Right atrium auricular region (tissue), 2 donors: ENCODE measurements around the gene AFF4. TPM values are rescaled to one million over a fixed set of nuclear protein-coding genes. Genes with fewer than 3 reads are reported as not detected.
A peak's percentile ranks its signal among the peaks of the same experiment; 100 is the strongest.

ENCODE experiments used
- DNase-seq: peaks from one replicate; pipeline ENCODE4 v3.0.0-alpha.2; 2019; ENCODE audit warnings: low spot score
- H3K27ac ChIP-seq, 2 donors: fragments of 200-600 bp; sonication (generic); 1 replicate in 1 of 2; 2 replicates in 1 of 2; pipeline ENCODE4 v1.5.1; 2016 to 2019
- H3K27me3 ChIP-seq, 2 donors: fragments of 200-600 bp; sonication (generic); one replicate each; pipeline versions ENCODE4 v1.5.1 to v1.6.0; 2017 to 2019
- H3K36me3 ChIP-seq: fragments of 200-600 bp; sonication (generic); one replicate; pipeline ENCODE4 v1.5.1; 2016
- H3K4me1 ChIP-seq, 2 donors: fragments of 200-600 bp; sonication (generic); one replicate each; pipeline versions ENCODE4 v1.5.1 to v1.6.0; 2017 to 2019
- H3K4me3 ChIP-seq, 2 donors: fragments of 200-600 bp; sonication (generic); 1 replicate in 1 of 2; 2 replicates in 1 of 2; pipeline ENCODE4 v1.5.1; 2017 to 2019; ENCODE audit warnings: mild to moderate bottlenecking in 1 of 2, moderate library complexity in 1 of 2
- H3K9me3 ChIP-seq, 2 donors: fragments of 200-600 bp; sonication (generic); one replicate each; pipeline ENCODE4 v1.5.1; 2019
- CTCF ChIP-seq, 2 donors: fragments of 200-600 bp; sonication (generic); IDR thresholded peaks; one replicate each; pipeline ENCODE4 v1.5.1; 2019; ENCODE audit warnings: antibody characterized with exemption in 2 of 2
- total RNA-seq, 2 donors: library from RNA; depleted of rRNA; stranded (reverse); fragments of >200 nt; gene quantifications; one replicate each; pipeline ENCODE4 v1.1.0, GENCODE V29; 2016

AFF4 gene
- total RNA-seq, 2 donors from 2014 or later: 36.8 to 47.3 TPM

GRCh38 chr5:132877466-132877865 is 86.0 kb downstream of the AFF4 start:
- H3K9me3 ChIP-seq: no peaks in the 10 kb centered on the region
- H3K36me3 ChIP-seq: peaks cover 42% of the 10 kb centered on the region
- peak overlapping the region in 1 of 2 donors; percentile 10 for H3K27ac ChIP-seq
- DNase-seq: no peak
- H3K4me1 ChIP-seq: peaks cover 0 to 26% of the 10 kb centered on the region in 2 donors
- TF ChIP-seq CTCF (IDR thresholded peaks at IDR 0.05): no peak
- no peak overlapping the region for H3K4me3 ChIP-seq
- H3K27me3 ChIP-seq: no peaks in the 10 kb centered on the region

GRCh38 chr5:132876020-132876759 is 87.2 kb downstream of the AFF4 start:
- no peak overlapping the region for H3K27ac ChIP-seq

GRCh38 chr5:132873930-132874271 is 89.5 kb downstream of the AFF4 start:
- peak overlapping the region in 1 of 2 donors; percentile 62 for H3K27ac ChIP-seq
- peaks cover 29% of the 10 kb centered on the region for H3K36me3 ChIP-seq
- H3K4me3 ChIP-seq: no peak overlapping the region
- H3K27me3 ChIP-seq: no peaks in the 10 kb centered on the region
- DNase-seq: no peak
- H3K4me1 ChIP-seq: peaks cover 0 to 35% of the 10 kb centered on the region in 2 donors
- no peak for TF ChIP-seq CTCF (IDR thresholded peaks at IDR 0.05)
- H3K9me3 ChIP-seq: no peaks in the 10 kb centered on the region

More at GRCh38 chr5:132876020-132876759, 87.2 kb downstream of the AFF4 start:
- H3K9me3 ChIP-seq: no peaks in the 10 kb centered on the region
- no peaks in the 10 kb centered on the region for H3K27me3 ChIP-seq
- peaks cover 0 to 35% of the 10 kb centered on the region in 2 donors for H3K4me1 ChIP-seq
- peaks cover 38% of the 10 kb centered on the region for H3K36me3 ChIP-seq
- TF ChIP-seq CTCF (IDR thresholded peaks at IDR 0.05): no peak
- no peak overlapping the region for H3K4me3 ChIP-seq
- no peak for DNase-seq

GRCh38 chr5:132873119-132873929 is 90.1 kb downstream of the AFF4 start, which contains the start of gene LEAP2:
Gene LEAP2, plus strand, starts transcription at chr5:132873668. Its CDS starts 27 bp downstream, at chr5:132873695.
- Histone ChIP-seq H3K9me3 (no peaks in the 10 kb centered on the region), H3K36me3 (peaks cover 33% of the 10 kb centered on the region), H3K4me1 (peaks cover 0 to 35% of the 10 kb centered on the region in 2 donors), H3K27ac (peak within 1 kb of the TSS; percentile 9 to 62), H3K27me3 (no peaks in the 10 kb centered on the region), H3K4me3 (no peak within 1 kb of the TSS)
- no peak for TF ChIP-seq CTCF (IDR thresholded peaks at IDR 0.05)
- no peak for DNase-seq

GRCh38 chr5:132872788-132873118 is 90.7 kb downstream of the AFF4 start:
- no peaks in the 10 kb centered on the region for H3K9me3 ChIP-seq
- H3K4me1 ChIP-seq: peaks cover 0 to 35% of the 10 kb centered on the region in 2 donors
- H3K4me3 ChIP-seq: no peak overlapping the region
- H3K27ac ChIP-seq: peak overlapping the region; percentile 9 to 62
- H3K36me3 ChIP-seq: peaks cover 34% of the 10 kb centered on the region
- TF ChIP-seq CTCF (IDR thresholded peaks at IDR 0.05): no peak
- H3K27me3 ChIP-seq: no peaks in the 10 kb centered on the region
- DNase-seq: no peak
